ENCODE data around the gene MOGAT2.

Gene MOGAT2

DNA sequence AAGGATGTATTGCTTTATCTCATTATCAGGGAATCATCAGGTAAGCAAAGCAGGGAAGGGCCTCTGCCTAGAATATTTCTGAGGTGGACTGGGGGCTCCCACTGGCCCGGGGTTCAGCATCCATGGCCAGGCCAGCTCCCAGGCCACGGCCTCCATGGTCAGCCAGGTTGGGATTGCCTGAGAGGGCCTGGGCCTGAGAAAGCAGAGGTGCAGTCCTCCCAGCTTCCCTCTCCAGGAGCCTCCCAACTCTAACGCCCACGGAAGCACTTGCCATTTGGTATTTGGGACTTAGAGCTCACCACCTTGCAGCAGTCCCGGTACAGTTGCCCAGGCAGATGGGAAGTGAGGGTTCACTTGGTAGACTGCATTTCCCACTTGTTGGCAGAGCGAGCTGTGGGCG, 63.7 kb downstream of the MOGAT2 start:
- no peak for FAIRE-seq

DNA sequence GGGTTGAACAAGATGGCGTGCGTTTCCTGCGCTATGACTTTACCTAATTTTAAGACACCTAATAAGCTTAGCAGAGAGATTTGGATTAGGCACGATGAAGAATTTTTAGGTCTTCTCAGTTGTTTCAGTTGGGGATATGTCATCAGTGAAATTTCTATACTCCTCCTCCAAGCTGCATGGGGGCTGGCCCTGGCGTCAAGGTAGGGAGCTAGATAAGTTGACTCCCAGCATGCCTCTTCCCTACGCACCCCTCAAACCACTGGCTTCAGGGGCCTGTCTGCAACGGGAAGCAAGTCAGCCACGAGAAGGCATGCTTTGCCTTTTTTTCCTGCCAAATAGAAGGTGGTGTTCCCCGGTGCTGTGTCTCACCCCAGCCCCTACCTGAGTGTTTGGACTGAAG, 64.2 kb downstream of the MOGAT2 start:
- FAIRE-seq: no peak

Measured in islet of Langerhans (tissue), 1 donor.